HG03558 (cell line): ENCODE results near the gene LARP4.
"Not testable (repeated sequence)": the region's sequence is repeated elsewhere in the genome, so short reads cannot be mapped to it uniquely, and the experiment has no call there.

Source experiments
- ATAC-seq: cut with Tn5 transposase; IDR thresholded peaks from one replicate; pipeline ENCODE4 v1.9.1; 2021; ENCODE audit warnings: moderate number of reproducible peaks; ENCODE audit not compliant: unreplicated experiment; ENCODE audit errors: extremely low read depth

The LARP4 gene

GRCh38 chr12:50400104-50400637 lies 514 bp upstream of the LARP4 start:
- no peak for ATAC-seq

DNA sequence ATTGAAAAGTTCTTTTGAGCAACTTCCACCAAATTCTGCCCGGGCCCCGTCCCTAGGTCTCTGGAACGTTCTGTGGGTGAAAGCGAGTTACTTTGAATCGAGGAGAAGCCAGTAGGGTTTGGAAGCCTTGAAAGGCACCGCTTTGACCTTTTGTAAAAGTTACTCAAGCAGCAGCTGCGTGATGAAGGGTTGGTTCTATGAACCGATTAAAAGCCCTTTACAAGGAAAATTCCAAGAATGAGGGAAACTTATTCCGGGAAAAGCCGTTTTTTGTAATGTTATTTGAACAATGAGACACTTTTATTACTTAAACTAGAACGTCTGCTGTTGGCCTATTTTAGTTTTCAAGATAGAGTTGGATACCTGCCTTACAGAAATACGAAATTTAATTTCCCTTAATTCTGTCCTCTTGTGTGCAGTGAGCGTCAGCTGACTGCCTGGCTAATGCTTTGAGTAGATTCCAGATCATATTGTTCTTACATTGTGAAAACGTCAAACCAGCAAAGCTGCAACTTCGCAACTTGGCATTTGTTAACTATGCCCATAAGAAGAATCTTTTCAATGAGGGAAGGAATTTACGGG lies 906 bp downstream of the LARP4 start:
- no peak for ATAC-seq

DNA sequence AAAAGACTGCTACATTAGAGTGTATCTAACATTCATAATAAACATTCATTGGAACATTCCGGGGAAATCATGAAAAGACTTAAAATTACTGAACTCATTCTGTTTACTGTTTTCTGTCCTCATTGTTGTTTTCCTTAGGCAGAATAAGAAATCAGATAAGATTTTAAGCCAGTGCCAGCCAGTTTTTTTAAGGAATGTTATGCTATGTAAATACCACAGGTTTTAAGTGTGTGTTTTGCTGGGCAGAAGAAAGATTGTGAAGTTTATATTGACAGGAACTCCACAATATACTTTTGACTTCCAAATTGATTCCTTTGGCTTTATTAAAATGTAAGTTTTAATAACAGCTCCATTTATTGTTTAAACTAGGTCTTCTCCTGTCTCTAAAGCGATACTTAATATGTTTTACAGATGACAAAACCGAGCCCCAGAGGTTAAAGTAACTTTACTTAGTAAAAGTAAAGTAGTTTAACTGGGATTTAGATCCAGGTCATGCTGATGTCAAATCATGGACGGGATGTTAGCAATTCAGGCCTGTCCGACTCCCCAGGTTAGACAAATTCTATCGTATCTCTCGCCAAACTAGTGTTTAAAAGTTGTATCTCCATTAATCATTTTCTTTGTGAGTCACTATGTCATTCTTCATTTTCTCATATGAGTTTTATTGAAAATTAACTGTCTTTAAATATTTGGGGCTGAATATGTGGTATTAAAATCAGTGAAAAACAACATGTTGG lies 1.7 kb downstream of the LARP4 start:
- no peak for ATAC-seq

DNA sequence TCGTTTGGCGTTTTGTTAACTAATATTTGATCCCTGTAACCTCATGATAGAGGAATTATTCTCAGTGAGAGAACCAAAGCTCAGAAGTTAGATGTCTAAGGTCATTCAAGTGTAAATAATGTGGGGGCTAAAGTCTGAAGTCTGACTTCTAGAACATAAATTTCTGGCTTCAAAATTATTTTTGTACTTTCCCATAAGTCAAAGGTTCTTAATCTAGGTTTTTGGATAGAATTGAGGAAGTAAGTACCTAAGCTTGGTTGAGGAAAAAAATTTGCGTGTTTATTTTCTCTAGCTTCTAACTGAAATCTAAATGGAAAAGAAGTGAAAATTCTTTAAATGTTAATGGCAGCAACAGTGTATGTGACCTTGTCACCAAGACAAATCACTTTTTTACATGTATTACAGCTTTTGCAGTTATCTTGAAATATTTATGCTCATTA lies 2.3 kb downstream of the LARP4 start:
- no peak for ATAC-seq

DNA sequence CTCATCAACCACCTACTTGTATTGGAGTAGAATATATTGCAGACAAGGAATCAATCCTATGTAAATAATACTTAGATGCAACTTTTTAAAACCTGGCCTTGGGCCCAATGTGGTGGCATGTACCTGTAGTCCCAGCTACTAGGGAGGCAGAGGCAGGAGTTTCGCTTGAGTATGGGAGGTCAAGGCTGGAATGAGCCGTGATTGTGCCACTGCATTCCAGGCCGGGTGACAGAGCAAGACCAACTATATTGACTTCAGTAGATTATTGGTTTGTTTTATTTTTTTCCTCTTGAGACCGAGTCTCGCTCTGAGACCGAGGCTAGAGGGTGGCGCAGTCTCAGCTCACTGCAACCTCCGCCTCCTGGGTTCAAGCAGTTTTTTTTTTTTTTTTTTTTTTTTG lies 3.6 kb downstream of the LARP4 start:
- ATAC-seq = no peak

- ATAC-seq = no peak
Observed at GRCh38 chr12:50411051-50411660, 10.5 kb downstream of the LARP4 start.

DNA sequence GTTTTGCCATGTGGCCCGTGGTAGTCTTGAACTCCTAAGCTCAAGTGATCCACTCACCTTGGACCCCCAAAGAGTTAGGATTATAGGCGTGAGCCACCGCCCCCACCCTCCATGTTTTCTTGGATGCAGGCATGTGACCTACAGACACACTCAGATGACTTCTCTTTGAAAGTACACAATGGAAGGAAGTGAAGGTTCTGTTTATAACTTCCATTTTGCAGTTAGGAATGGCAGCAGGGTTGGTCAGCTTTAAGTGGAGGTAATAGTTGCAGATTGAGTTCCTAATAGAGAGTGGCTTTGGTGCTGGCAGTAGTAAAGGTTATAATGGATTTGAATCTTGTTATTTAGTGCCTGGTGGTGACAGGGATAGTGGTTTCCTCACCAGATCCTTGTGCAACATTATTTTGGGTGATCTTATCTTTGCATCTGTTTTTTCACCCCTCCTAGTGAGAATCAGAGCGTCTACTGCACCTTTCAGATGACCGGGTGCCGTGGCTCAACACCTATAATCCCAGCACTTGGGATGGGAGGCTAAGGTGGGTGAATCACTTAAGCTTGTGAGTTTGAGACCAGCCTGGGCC lies 15.3 kb downstream of the LARP4 start:
- ATAC-seq = no peak

DNA sequence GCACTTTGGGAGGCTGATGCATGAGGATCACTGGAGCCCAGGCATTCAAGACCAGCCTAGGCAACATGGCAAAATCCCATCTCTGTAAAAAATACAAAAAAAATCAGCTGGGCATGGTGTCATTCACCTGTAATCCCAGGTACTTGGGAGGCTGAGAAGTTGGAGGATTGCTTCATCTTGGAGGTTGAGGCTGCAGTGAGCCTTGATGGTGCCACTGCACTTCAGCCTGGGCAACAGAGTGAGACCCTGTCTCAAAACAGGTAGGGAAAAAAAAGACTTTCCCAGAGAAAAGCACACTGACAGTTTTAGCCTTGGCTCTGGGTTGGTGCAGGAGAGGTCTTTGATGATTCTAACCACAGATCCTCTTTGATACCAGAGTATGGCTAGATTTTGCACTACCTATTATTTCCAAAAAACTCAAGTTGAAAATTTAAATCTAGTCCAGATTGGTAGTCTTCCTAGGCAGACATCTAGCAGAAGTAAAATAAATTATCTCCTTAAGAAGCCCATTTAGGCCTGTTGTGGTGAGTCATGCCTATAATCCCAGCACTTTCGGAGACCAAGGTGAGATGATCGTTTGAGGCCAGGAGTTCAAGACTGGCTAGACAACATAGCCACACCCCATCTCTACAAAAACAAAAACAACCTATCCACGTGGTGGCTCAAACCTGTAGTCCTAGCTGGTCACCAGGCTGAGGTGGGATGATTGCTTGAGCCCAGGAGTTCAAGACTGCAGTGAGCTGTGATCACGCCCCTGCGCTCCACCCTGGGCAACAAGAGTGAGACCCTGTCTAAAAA lies 18.6 kb downstream of the LARP4 start:
- no peak for ATAC-seq

DNA sequence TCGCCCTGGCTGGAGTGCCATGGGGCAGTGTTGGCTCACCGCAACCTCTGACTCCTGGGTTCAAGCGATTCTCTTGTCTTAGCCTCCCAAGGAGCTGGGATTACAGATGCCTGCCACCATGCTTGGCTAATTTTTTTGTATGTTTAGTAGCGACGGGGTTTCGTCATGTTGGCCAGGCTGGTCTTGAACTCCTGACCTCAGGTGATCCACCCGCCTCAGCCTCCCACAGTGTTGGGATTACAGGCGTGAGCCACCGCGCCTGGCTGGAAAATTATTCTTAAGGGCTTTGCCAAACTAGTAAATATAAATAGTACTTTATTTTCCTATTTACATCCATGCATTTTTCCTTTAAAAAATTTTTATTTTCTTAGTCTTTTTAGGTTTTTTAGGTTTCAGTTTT lies 22.2 kb downstream of the LARP4 start:
- not testable (repeated sequence) for ATAC-seq

DNA sequence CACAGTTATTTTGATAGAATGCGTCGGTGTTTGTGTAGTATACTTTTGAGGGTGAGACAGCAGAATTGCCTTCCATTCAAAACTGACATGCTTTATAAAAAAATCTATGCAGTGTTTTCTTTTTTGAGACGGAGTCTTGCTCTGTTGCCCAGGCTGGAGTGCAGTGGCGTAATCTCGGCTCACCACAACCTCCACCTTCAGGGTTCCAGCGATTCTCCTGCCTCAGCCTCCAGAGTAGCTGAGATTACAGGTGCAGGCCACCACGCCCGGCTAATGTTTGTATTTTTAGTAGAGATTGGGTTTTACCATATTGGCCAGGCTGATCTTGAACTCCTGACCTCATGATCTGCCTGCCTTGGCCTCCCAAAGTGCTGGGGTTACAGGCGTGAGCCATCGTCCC lies 22.7 kb downstream of the LARP4 start:
- not testable (repeated sequence) for ATAC-seq

DNA sequence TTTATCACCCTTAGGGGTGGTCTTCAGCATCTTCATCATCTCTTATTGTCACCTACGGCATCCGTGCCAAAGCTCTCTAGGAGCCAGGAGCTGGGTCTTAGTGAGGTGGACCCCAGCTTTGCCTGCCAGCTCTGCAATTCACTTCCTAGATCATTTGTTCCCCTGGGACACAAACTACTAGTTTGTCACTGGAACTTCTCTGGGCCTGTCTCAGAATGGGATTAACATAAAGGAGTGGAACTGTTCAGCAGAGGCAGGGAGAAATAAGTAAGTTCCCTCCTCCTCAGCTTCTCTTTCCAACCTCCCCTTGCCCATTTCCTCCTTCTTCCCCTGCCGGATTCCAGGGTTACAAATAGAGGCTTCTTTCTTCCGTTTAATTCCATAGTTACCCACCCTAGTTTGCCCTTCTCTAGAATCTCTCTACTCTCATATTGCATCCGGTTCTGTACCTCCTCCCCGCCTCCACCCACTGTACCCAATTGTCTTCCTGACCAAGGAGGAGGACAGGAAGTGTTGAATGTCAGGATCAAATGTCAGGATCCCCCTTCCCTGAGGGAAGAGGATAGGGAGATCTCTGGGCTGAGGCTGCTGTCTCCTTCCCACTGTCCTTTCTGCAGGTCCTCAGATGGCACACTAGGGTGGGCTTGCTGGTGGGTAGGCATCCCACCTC lies 25.0 kb downstream of the LARP4 start:
- no peak for ATAC-seq

GRCh38 chr12:50431656-50432055 lies 31.0 kb downstream of the LARP4 start:
- not testable (repeated sequence) for ATAC-seq

GRCh38 chr12:50440288-50440687 lies 39.6 kb downstream of the LARP4 start:
- no peak for ATAC-seq

DNA sequence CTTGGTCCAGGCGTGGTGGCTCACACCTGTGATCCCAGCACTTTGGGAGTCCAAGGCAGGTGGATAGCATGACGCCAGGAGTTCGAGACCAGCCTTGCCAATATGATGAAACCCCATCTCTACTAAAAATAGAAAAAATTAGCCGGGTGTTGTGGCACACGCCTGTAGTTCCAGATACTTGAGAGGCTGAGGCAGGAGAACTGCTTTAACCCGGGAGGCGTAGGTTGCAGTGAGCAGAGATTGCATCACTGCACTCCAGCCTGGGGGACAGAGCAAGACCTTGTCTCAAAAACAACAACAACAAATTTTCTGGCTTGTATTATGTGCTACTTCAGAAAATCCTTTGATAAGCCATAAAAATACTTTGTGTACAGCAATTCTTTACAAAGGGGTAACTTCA lies 41.1 kb downstream of the LARP4 start:
- no peak for ATAC-seq

DNA sequence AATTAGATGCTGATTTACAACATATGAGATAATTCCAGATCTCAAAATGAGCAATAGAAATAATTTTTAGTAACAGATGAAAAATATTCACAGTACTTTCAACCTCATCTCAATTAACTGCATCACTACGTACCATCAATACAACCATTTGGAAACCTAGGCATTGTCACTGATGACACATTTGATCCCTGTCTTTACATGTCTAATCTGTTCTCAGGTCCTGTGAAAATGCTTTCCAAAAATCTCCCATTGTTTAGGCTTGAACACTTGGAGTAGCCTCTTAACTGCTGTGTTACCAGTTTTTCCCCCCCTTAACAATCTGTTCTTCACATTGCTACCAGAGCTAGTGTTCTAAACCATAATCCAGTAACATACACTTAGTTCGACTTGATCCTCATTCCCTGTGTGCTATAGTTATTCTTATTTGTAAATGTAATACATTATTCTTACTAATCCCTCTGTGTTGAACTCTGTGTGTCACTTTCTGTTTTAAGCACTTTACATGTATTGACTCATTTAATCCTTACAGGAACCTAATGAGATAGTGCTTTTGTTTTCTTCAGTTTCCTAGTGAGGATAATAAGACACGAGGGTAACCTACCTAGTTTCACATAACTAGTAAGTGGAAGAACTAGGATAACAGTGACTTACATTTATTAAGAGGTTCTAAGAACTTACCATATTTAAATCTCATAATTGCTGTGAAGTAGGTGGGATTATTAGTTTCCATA lies 41.7 kb downstream of the LARP4 start:
- ATAC-seq = no peak

GRCh38 chr12:50449671-50450070 lies 49.0 kb downstream of the LARP4 start:
- ATAC-seq = not testable (repeated sequence)

GRCh38 chr12:50452795-50453194 lies 52.1 kb downstream of the LARP4 start:
- no peak for ATAC-seq

- ATAC-seq = no peak
Observed at GRCh38 chr12:50453872-50454271, 53.2 kb downstream of the LARP4 start.

DNA sequence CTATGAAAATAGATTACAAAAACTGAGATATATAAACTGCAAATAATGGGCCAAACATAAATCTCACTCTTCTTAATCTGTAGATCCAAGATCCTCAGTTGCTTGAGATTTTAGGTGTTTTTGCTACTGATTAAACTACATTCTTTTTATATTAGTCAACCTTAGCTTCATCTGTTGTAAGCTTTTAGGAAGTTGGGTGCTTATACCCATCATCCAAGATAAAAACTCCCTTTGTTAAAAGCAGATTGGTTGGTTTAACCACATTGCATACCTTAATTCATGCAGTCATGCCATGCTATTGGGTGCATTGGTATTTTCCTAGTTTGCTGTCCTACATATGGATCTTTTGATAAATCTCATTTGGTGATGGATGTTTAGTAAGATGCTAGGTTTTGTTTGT lies 57.9 kb downstream of the LARP4 start:
- no peak for ATAC-seq
